ENCODE results near the gene RTN4. TPM values are rescaled to one million over a fixed set of nuclear protein-coding genes. Genes with fewer than 3 reads are reported as not detected.

Gene RTN4
- total RNA-seq, 2 donors from 2014 or later = 253 to 331 TPM

DNA sequence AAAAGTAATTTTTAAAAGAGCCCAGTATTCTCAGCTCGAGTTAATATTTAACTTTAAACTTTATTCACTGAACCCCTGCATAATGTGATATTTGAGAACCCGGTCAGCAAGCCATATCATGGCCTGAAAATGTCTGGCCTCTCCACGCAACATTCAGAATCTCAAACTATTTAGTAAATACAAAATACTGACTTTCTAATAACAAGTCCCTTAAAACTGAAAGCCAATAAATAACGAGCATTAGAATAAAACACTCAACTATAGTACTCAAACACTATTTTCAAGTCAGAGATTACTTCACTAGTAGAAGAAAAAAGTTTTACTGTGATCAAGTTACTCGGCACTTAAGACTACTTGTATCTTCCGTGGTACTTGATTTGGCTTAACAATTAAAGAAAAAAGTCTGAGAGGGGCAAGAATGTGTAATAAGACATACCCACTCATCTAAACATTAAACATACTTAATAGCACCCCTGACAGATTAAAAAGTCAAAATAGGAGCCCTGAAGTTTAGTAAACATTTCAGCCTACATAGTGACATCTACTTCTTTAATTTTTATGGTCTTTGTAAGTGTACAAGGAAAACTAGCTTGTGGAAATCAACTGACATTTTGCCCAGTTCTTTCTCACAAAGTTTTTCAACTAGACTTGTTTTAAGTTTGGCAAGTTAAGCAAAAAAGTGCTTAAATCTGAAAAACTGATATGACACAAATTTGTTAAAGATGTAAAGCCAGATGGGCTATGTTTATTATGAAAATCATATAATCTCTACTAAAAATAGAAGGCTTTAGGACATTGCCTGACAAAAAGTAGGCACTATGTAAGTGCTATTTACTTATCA, 38.2 kb downstream of the RTN4 start:
- H3K9me3 ChIP-seq = no peaks in the 10 kb centered on the region
- no peaks in the 10 kb centered on the region for H3K36me3 ChIP-seq
- no peak overlapping the region for H3K27ac ChIP-seq
- TF ChIP-seq, protein P1, sequence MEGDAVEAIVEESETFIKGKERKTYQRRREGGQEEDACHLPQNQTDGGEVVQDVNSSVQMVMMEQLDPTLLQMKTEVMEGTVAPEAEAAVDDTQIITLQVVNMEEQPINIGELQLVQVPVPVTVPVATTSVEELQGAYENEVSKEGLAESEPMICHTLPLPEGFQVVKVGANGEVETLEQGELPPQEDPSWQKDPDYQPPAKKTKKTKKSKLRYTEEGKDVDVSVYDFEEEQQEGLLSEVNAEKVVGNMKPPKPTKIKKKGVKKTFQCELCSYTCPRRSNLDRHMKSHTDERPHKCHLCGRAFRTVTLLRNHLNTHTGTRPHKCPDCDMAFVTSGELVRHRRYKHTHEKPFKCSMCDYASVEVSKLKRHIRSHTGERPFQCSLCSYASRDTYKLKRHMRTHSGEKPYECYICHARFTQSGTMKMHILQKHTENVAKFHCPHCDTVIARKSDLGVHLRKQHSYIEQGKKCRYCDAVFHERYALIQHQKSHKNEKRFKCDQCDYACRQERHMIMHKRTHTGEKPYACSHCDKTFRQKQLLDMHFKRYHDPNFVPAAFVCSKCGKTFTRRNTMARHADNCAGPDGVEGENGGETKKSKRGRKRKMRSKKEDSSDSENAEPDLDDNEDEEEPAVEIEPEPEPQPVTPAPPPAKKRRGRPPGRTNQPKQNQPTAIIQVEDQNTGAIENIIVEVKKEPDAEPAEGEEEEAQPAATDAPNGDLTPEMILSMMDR (IDR thresholded peaks at IDR 0.05) = no peak
- ATAC-seq (ENCODE audit: insufficient number of reproducible peaks, low FRiP score, low read depth) (no peak), DNase-seq (ENCODE audit: low spot score) (no peak)
- H3K4me1 ChIP-seq (ENCODE audit: control insufficient read depth in 1 of 2, low read depth in 2 of 2) = peaks cover 73 to 91% of the 10 kb centered on the region in 2 donors
- no peaks in the 10 kb centered on the region for H3K27me3 ChIP-seq (replicated peaks; ENCODE audit: insufficient read depth)
- no peak overlapping the region for H3K4me3 ChIP-seq

DNA sequence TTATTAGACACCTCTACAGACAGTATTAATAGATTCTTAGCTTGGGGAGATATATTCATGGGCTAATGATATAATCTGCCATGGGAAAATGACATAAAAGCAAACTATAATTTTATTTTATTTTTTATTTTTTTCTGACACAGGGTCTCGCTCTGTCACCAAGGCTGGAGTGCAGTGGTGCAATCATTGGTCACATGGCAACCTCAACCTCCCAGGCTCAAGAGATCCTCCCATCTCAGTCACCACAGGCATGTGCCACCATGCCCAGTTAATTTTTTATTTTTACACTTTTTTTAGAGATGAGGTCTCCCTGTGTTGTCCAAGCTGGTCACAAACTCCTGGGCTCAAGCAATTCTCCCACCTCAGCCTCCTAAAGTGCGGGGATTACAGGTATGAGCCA, 39.3 kb downstream of the RTN4 start:
- Histone ChIP-seq H3K4me3 (peak overlapping the region; percentile 62), H3K27me3 (replicated peaks; ENCODE audit: insufficient read depth) (no peaks in the 10 kb centered on the region), H3K4me1 (ENCODE audit: control insufficient read depth in 1 of 2, low read depth in 2 of 2) (peaks cover 77 to 93% of the 10 kb centered on the region in 2 donors), H3K27ac (no peak overlapping the region), H3K9me3 (no peaks in the 10 kb centered on the region), H3K36me3 (no peaks in the 10 kb centered on the region)
- DNase-seq (ENCODE audit: low spot score) = no peak
- no peak for ATAC-seq (ENCODE audit: insufficient number of reproducible peaks, low FRiP score, low read depth)
- TF ChIP-seq, protein P1 (IDR thresholded peaks at IDR 0.05) = no peak

GRCh38 chr2:55010149-55010591, 40.1 kb downstream of the RTN4 start:
- H3K27ac ChIP-seq = peak overlapping the region in 1 of 2 donors; percentile 6
- H3K4me1 ChIP-seq (ENCODE audit: control insufficient read depth in 1 of 2, low read depth in 2 of 2) = peaks cover 70 to 95% of the 10 kb centered on the region in 2 donors
- H3K36me3 ChIP-seq = no peaks in the 10 kb centered on the region
- H3K9me3 ChIP-seq = no peaks in the 10 kb centered on the region
- H3K4me3 ChIP-seq = peak overlapping the region; percentile 62
- DNase-seq (ENCODE audit: low spot score) (no peak), ATAC-seq (ENCODE audit: insufficient number of reproducible peaks, low FRiP score, low read depth) (peak; percentile 21)
- TF ChIP-seq, protein P1 (IDR thresholded peaks at IDR 0.05) = no peak
- no peaks in the 10 kb centered on the region for H3K27me3 ChIP-seq (replicated peaks; ENCODE audit: insufficient read depth)

DNA sequence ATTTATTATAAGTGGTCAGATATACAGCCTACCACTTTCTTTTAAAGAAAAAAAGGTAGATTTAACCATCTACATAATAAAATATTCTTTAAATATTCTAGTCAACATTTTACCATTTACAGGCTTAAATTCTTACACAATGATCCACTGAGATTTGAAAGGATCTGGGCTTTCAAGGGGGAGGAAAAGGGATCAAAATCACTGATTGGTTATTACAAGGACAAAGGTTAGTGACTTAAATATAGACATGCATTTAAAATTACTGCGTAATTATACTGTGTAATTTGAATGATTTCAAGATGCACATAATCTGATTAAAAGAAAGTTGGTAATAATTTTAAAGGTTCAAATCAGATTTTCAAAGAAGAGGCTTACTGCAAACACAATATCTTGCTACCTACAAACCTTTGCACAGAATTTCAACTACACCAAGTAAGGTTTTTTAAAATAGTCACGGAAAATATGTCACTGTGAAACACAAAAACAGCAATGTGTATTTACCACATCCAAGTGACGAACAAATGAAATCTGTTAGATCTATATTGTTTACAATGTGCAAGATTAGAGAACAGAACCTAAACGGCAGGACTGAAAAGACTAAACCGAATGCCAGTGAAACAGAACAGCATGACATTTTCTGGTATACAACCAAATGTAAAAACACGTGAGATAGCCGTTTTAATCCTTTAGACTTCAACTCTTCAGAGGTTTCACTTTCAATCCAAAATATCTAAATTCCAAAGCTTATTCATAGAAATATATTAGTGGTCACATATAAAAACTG, 40.8 kb downstream of the RTN4 start:
- Histone ChIP-seq H3K4me3 (peak overlapping the region; percentile 62), H3K27ac (peak overlapping the region in 1 of 2 donors; percentile 6), H3K4me1 (ENCODE audit: control insufficient read depth in 1 of 2, low read depth in 2 of 2) (peaks cover 70 to 97% of the 10 kb centered on the region in 2 donors), H3K27me3 (replicated peaks; ENCODE audit: insufficient read depth) (no peaks in the 10 kb centered on the region), H3K9me3 (no peaks in the 10 kb centered on the region), H3K36me3 (no peaks in the 10 kb centered on the region)
- no peak for DNase-seq (ENCODE audit: low spot score)
- no peak for ATAC-seq (ENCODE audit: insufficient number of reproducible peaks, low FRiP score, low read depth)
- TF ChIP-seq, protein P1 (IDR thresholded peaks at IDR 0.05) = no peak

GRCh38 chr2:55006306-55006705, 43.9 kb downstream of the RTN4 start:
- Histone ChIP-seq H3K36me3 (no peaks in the 10 kb centered on the region), H3K4me1 (ENCODE audit: control insufficient read depth in 1 of 2, low read depth in 2 of 2) (peaks cover 60 to 95% of the 10 kb centered on the region in 2 donors), H3K27ac (no peak overlapping the region), H3K9me3 (no peaks in the 10 kb centered on the region), H3K27me3 (replicated peaks; ENCODE audit: insufficient read depth) (no peaks in the 10 kb centered on the region), H3K4me3 (no peak overlapping the region)
- ATAC-seq (ENCODE audit: insufficient number of reproducible peaks, low FRiP score, low read depth) (no peak), DNase-seq (ENCODE audit: low spot score) (no peak)
- TF ChIP-seq, protein P1 (IDR thresholded peaks at IDR 0.05) = no peak

All from thoracic aorta (tissue), 2 donors.